ENCODE measurements around the gene PRDM10.
"Not testable (repeated sequence)": the region's sequence is repeated elsewhere in the genome, so short reads cannot be mapped to it uniquely, and the experiment has no call there.

PRDM10 gene

GRCh38 chr11:129894278-129895125, 108.1 kb downstream of the PRDM10 start:
- no peak for DNase-seq (ENCODE audit: low read depth)

DNA sequence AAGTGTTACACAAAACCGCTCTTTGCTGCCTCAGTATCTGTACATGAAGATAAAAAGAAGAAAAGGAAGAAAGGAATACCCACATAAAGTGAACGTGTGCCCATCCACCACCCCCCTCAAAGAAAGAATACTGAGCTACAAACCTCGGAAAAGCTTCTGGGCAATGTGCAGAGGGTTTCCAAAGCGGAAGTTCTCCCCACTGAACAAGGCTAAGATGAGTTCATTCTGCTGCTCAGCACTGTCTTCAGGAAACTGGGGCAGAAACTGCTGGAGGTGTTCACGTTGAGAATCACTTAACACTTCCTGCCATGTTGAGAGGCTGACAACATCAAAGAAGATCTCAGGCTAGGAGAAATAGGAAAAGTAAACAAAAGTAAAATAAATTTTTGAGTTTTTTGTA, 114.2 kb downstream of the PRDM10 start:
- DNase-seq (ENCODE audit: low read depth) = no peak

DNA sequence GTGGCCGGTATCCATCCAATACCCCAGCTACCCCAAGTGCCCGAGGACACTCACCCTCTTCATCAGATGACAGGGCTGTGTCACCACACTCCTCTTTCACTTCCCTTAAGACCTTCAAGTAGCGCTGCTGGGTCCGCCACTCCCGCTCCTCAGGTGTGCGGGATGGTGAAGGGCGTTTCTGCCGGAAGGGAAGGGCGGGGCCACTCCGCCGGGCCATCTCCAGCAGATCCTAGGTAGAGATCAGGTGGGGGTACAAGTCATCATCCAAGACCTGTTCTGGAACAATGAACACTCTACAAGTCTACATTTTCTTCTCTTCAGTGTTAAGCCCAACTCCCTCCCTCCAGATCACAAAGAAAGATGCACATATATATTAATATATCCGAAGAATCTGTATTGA, 117.3 kb downstream of the PRDM10 start:
- no peak for DNase-seq (ENCODE audit: low read depth)

- DNase-seq (ENCODE audit: low read depth) = no peak
These were observed 118.1 kb downstream of the PRDM10 start for GRCh38 chr11:129884581-129884980.

DNA sequence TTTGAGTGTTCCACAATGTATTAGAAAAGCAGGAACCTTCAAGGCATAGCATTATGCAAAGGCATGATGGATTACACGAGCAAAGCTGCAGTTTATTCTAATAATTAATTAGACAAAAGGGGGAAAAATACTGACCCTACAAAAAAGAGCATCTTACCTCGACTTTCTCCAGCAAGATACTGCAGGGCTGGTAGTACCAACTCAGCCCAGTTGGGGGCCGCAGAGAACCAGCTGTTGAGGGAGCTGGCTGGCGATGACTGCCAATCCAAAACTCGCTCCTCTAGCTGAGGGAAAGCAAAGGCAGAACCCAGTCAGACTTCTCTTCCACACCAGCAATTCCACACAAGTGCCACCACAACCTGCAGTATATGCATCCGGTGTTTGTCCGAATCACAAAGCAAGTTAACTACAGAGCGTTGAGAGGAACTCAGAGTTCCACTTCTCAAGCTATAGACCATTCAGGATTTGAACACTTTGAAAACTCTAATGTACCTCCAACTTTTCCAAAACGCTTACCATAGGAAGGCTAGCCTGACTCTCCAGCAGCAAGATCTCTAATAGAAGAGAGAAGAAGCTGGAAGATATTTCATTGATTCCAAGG, 121.0 kb downstream of the PRDM10 start:
- peak; percentile 27 for DNase-seq (ENCODE audit: low read depth)

DNA sequence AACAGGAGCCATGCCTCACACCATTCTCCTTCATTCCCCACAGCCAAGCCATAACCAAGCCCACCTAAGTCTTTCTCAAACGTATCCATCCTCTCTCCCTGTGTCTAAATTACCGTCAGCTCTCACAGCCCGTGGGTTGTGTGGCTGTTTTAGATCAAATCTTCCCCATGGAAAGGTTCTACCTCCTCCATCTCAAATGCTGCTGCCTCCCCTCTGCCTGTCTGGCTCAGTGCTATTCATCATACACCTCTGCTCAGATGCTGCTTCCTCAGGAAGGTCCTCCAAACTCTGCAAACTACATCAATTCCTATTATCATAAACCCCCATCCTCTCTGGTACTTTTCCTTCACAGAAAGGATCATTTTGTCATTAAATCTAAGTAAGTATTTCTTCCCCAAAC, 122.3 kb downstream of the PRDM10 start:
- no peak for DNase-seq (ENCODE audit: low read depth)

- no peak for DNase-seq (ENCODE audit: low read depth)
These were observed 130.7 kb downstream of the PRDM10 start for GRCh38 chr11:129871914-129872313.

DNA sequence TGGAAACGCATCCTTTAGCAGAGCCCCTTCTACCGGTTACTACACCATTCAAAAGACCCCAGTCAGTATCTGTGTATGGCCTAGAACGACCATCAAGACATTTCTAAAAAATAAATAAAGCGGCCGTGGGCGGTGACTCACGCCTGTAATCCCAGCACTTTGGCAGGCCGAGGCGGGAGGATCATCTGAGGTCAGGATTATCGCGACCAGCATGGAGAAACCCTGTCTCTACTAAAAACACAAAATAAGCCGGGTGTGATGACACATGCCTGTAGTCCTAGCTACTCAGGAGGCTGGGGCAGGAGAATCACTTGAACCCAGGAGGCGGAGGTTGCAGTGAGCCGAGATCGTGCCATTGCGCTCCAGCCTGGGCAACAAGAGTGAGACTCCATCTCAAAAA, 134.0 kb downstream of the PRDM10 start:
- DNase-seq (ENCODE audit: low read depth) = not testable (repeated sequence)

- DNase-seq (ENCODE audit: low read depth) = no peak
These were observed 136.3 kb downstream of the PRDM10 start for GRCh38 chr11:129866311-129866710.

GRCh38 chr11:129865701-129866100, 136.9 kb downstream of the PRDM10 start:
- no peak for DNase-seq (ENCODE audit: low read depth)

DNA sequence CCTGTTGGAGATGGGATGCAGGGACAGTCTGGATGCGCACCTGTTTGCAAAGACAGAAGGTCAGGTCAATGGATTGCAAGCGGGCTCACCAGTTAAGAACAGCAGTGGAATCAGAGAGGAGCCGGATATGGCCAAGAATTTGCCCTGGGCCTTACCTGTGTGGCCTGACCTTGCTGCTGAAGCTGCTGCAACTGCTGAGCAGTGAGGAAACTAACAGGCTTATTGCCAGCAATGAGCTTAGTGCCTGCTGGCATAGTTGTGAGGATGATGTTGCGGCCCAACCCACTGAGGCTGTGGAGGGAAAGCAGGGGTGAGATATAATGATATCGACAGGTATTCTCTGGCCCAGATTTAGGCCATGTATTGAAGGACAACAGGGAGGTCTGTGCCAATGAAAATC, 137.8 kb downstream of the PRDM10 start:
- DNase-seq (ENCODE audit: low read depth) = no peak

DNA sequence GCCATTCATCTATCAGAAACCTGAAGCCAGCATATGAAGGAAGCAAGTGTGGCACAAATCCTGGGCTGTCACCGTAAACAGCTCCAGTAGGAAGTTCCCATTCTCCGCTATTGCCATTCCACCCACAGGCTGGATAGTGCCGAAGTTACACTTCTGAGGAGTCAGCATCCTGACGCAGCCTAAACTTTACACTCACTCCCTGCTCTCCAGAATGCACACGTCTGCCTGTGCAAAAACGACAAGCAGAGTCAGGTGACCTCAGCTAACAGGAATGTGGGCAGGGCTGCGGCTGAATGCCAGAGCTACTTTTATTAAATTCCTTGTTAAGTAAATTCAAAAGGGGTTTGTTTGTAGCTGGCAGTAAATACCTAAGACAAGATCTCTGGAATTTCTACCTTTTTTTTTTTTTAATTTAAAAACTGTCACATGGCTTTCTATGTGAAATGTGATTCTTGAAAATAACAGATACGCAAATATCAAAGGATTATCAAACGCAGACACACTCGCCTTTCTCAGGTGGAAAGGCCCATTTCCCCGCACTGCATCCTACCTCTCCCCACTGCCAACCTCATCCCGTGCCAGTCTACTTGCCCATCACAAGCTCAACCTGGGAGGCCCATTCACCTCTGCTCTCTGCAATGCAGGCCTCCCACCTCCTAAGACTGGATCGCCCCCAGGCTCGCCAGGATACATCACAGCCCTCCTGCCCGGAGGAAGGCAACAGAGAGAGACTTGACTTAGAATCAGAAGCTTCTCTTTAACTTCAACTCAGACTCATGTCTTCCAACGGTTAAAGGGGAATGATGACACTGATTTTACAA, 140.7 kb downstream of the PRDM10 start:
- DNase-seq (ENCODE audit: low read depth) = no peak

DNA sequence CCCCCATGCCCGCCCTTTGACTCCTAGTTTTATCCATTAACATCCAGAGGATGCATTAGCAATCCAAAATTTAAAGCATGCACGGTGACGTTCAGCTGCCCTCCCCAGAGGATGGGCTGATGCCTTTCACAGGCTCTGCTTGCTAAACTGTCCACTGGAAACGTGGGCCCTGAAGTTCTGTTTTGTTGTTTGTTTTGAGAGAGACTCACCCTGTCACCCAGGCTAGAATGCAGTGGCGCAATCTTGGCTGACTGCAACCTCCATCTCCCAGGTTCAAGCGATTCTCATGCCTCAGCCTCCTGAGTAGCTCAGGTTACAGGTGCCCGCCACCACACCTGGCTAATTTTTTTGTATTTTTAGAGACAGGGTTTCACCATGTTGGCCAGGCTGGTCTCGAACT, 146.6 kb downstream of the PRDM10 start:
- DNase-seq (ENCODE audit: low read depth) = no peak

DNA sequence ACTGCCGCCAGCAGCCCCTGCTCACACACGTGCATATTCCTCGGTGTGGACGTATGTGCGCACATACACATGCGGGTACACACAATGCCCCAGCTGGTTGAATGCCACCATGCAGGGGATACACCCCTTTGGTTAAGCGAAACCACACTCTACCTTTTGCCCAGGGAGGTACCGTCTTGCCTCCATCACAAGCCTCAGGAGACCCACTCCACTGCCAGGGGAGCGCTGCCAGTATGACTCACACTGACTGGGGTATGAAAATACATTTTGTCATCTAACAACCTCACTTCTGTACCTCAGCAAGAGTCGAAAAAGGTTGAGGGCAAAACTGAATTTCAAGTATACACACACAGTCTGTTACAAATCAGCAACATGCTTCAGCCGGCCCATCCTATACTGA, 147.5 kb downstream of the PRDM10 start:
- DNase-seq (ENCODE audit: low read depth) = no peak

DNA sequence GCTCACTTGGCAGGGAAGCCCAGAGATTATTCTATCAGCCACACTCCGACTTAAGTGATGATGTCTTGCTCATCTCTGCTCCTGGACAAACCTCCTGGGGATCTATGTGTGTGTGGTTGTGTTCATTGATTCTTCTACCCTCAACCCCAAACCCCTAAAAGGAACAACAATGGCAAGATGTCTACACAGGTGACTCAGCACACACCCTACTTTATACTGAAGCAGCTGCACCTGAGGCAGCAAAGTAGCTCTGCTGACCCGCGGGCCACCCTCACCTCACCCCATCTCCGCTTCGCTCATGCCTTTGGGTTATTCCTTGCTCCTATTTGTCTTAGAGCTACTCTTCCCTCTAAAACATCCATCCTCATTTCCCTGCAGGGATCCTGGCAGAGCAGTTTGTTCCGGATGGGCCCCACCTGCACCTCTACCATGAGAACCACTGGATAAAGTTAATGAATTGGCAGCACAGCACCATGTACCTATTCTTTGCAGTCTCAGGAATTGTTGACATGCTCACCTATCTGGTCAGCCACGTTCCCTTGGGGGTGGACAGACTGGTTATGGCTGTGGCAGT, 148.3 kb downstream of the PRDM10 start:
- DNase-seq (ENCODE audit: low read depth) = no peak

- no peak for DNase-seq (ENCODE audit: low read depth)
These were observed 149.0 kb downstream of the PRDM10 start for GRCh38 chr11:129853518-129854231.

DNA sequence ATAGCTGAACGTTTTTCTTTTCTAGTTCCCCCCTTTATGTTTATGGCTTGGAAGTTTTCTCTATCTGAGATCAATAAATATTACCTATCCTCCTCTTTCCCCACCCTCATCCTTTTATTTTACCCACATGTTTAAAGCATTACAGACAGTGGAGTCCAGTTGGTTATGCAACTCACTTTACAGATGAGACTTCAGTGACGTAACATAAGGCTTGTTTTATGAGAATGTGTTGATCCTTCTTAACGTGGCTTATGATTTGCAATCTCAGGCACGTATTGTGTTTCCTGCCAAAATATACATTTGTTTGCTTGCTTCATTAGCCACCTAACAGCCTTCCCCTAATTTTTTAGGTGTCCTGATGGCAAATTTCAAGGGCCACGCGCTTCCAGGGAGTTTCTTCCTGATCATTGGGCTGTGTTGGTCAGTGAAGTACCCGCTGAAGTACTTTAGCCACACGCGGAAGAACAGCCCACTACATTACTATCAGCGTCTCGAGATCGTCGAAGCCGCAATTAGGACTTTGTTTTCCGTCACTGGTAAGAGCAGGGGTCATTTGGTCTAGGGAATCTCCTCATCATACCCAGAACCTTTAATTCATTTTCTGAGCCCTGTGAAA, 150.4 kb downstream of the PRDM10 start:
- no peak for DNase-seq (ENCODE audit: low read depth)

Data from stimulated activated CD8-positive, alpha-beta memory T cell treated with anti-CD3 and anti-CD28 coated beads, Interleukin-4, amount 100 ng/mL, for 24 hours (primary cell).